Pancreas (tissue), 10 donors: ENCODE measurements around the gene RAD1. TPM values are rescaled to one million over a fixed set of nuclear protein-coding genes. Genes with fewer than 3 reads are reported as not detected.
A peak's percentile ranks its signal among the peaks of the same experiment; 100 is the strongest.

ENCODE experiments used
- ATAC-seq, 4 donors: fragments of 200-7000 bp; cut with Tn5 transposase; one replicate each; pipeline versions ENCODE4 v1.8.0 to v1.9.1; 2020; ENCODE audit warnings: mild to moderate bottlenecking in 4 of 4, moderate library complexity in 4 of 4
- DNase-seq, 6 donors: peaks; one replicate each; pipeline ENCODE4 v3.0.0-alpha.2; 2020
- FAIRE-seq: peaks from 2 replicates; lab custom pipeline; 2012; peaks lifted over from hg19 to GRCh38; lab: Jason Lieb, UNC
- H3K27ac ChIP-seq, 4 donors: fragments of 200-600 bp; sonication (generic); 1 replicate in 3 of 4; 2 replicates in 1 of 4; pipeline versions ENCODE4 v1.5.0 to v1.8.0; 2020
- H3K27me3 ChIP-seq, 4 donors: fragments of 200-600 bp; one replicate each; pipeline ENCODE4 v1.8.0; 2021
- H3K36me3 ChIP-seq, 3 donors: fragments of 200-600 bp; sonication (generic) in 1 of 3; one replicate each; pipeline versions ENCODE4 v1.5.0 to v1.8.0; 2020 to 2021
- H3K4me1 ChIP-seq, 3 donors: fragments of 200-600 bp; one replicate each; pipeline ENCODE4 v1.8.0; 2021
- H3K4me3 ChIP-seq, 4 donors: fragments of 200-600 bp; sonication (generic) in 2 of 4; one replicate each; pipeline versions ENCODE4 v1.5.0 to v1.8.0; 2020 to 2021
- H3K9me3 ChIP-seq, 4 donors: fragments of 200-600 bp; one replicate each; pipeline ENCODE4 v1.8.0; 2021
- WGBS, 2 donors: extraction: QIAGEN DNeasy Blood & Tissue Kit; methylation state at CpG; one replicate each; pipeline ENCODE4 v1.1.7; 2013; 5-methylcytosine and 5-hydroxymethylcytosine counted together
- intact Hi-C, 3 donors: fragments of 100-400 bp; cut with DNase I; formaldehyde crosslinking; loops; one replicate each; pipeline versions ENCODE4 v1.11.1 to v1.14.2; 2022
- polyA plus RNA-seq, 2 donors: library from polyadenylated mRNA; stranded (reverse); fragments of 200-250 nt; gene quantifications; one replicate each; pipeline ENCODE4 v1.2.3, GENCODE V29; 2013
- total RNA-seq, 6 donors: library from RNA; stranded (reverse); fragmentation: NEBNext Ultra II Directional in 4 of 6; extraction: Animal tissue kit (Norgen Biotek cat#: 25700) in 4 of 6; gene quantifications; one replicate each; pipeline versions ENCODE4 v1.2.1 to v1.2.4, GENCODE V29; 2021 to 2023
- TF ChIP-seq, protein P1 (sequence below), 4 donors: fragments of 200-600 bp; sonication (generic) in 3 of 4; IDR thresholded peaks; one replicate each; pipeline versions ENCODE4 v1.5.0 to v1.8.0; 2021; ENCODE audit warnings: antibody characterized with exemption in 4 of 4
- donor health status: healthy with polysubstance abuse.
- donor health status: DM: no; HTN: no; CAD: no; lungs with moderate emphysema.
- donor health status: DM: no; HTN: no; CAD: no.
- donor health status: control.
- donor health status: control.
- donor health status: Bipolar disorder and iron deficiency.
- donor health status: DM: yes; HTN: yes; CAD: no.
- donor health status: DM: no; HTN: no; CAD: no.
- donor health status: DM: no; HTN: no; CAD: no.
- donor health status: DM: yes; HTN: yes; CAD: no.

The RAD1 gene
- total and polyA plus RNA-seq, 8 donors, result 3.5 to 10.1 (median 5.8) TPM

DNA sequence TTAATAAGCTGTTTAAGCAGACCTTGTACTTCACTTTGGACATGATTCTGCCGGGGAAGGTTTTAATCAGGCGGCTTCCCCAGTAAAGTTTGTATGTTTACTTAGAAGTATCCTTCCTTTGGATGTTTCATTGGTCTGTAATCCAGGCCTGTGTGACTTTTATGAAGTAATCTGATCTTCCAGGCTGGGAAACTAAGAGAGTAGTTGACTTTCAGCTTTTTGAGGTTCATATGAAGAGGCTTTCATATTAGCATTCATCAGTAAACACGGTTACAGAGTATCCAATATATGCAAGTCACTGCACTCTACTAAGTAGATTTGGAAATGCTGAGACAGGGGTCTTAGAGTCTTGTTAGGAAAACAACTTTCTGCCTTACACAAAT is 15.1 kb upstream of the RAD1 start:
- H3K4me3 ChIP-seq, result peak overlapping the region; percentile 60 to 92 (median 71)
- FAIRE-seq (no peak), ATAC-seq (no peak), DNase-seq (no peak)
- TF ChIP-seq, protein P1, sequence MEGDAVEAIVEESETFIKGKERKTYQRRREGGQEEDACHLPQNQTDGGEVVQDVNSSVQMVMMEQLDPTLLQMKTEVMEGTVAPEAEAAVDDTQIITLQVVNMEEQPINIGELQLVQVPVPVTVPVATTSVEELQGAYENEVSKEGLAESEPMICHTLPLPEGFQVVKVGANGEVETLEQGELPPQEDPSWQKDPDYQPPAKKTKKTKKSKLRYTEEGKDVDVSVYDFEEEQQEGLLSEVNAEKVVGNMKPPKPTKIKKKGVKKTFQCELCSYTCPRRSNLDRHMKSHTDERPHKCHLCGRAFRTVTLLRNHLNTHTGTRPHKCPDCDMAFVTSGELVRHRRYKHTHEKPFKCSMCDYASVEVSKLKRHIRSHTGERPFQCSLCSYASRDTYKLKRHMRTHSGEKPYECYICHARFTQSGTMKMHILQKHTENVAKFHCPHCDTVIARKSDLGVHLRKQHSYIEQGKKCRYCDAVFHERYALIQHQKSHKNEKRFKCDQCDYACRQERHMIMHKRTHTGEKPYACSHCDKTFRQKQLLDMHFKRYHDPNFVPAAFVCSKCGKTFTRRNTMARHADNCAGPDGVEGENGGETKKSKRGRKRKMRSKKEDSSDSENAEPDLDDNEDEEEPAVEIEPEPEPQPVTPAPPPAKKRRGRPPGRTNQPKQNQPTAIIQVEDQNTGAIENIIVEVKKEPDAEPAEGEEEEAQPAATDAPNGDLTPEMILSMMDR (IDR thresholded peaks at IDR 0.05), result no peak
- H3K36me3 ChIP-seq, result peaks cover 0 to 13% (median 8%) of the 10 kb centered on the region in 3 donors
- 0 to 3% methylated on average over 3 of the region's 3 CpGs for WGBS, 2 donors
- H3K9me3 ChIP-seq, result no peaks in the 10 kb centered on the region
- H3K4me1 ChIP-seq, result peaks cover 11 to 18% (median 14%) of the 10 kb centered on the region in 3 donors
- H3K27ac ChIP-seq, result peak overlapping the region; percentile 79 to 94 (median 90)
- no peaks in the 10 kb centered on the region for H3K27me3 ChIP-seq
- intact Hi-C loops, result no loop called here

DNA sequence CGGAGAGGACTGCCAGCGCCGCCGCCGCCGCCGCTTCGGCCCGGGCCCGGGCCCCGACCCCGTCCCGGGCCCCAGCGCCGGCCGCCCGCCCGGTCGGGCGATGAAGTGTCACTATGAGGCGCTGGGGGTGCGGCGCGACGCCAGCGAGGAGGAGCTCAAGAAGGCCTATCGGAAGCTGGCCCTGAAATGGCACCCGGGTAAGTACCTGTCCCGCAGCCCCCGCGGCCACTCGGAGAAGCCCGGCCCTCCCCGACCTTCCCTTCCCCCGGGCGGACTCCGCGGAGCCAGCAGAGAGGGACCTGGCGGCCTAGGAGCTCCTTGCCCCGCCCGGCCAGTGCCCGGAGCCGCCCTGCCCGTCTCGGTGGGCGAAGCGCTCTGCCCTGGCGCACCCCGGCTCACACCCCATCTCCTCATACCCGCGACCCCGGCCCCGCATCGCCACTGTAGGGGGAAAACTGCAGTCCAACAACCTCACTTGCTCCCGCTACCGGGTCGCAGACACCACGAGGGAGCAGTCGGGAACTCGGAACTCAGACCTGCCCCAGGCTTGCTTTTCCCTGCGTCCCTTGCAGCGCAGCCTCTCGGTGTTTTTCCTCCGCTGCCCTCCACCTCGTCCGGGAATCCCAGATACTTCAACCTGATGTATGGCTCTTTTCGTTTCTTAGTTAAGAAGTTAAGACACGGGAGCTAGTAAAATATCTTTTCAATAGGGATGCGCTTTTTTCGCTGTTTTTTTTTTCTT is 14.6 kb upstream of the RAD1 start:
- Histone ChIP-seq H3K9me3 (no peaks in the 10 kb centered on the region), H3K27ac (peak overlapping the region; percentile 79 to 94 (median 90)), H3K4me3 (peak overlapping the region; percentile 60 to 92 (median 71)), H3K36me3 (peaks cover 0 to 18% (median 13%) of the 10 kb centered on the region in 3 donors), H3K4me1 (peaks cover 11 to 18% (median 14%) of the 10 kb centered on the region in 3 donors), H3K27me3 (no peaks in the 10 kb centered on the region)
- DNase-seq, result peak; percentile 89 to 95 (median 90)
- no peak for FAIRE-seq
- intact Hi-C loops, result no loop called here
- TF ChIP-seq, protein P1 (IDR thresholded peaks at IDR 0.05), result no peak
- peak; percentile 66 to 80 (median 74) for ATAC-seq
- 0% methylated on average over 57 to 70 of the region's 70 CpGs for WGBS, 2 donors

DNA sequence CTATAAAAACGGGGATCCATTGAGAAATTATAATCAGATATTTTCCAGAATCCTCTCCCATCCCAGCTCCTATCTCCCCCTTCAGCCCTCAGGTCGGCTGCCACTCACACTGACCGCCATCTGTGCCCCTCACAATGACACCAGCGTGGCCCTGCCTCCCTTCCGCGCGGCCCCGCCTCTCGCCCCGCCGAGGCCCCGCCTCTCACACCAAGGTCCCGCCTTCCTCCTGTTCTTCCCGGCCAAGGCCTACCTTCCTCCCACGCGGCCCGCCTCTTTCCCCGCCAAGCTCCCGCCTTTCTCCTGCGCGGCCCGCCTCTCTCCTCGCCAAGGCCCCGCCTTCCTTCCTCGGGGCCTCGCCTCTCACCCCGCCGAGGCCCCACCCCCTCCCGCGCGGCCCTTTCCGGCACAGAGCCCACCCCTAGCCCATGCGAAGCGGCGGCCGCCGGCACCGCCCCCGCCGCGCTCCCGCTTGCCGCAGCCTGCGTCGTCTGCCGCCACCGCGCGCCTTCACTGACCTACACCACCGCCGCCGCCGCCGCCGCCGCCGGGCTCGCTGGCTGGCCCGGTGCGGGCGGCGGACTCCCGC is 13.9 kb upstream of the RAD1 start, which contains the start of gene DNAJC21:
Gene DNAJC21, plus strand, starts transcription at position 426 of the 586 bp plus-strand sequence. CDS start 261 bp downstream, outside the sequence.
- intact Hi-C loops, result no loop called here
- H3K9me3 ChIP-seq, result no peaks in the 10 kb centered on the region
- TF ChIP-seq, protein P1 (IDR thresholded peaks at IDR 0.05), result no peak
- ATAC-seq (peak; percentile 94 to 97 (median 95)), DNase-seq (peak; percentile 96 to 99 (median 98)), FAIRE-seq (no peak)
- H3K4me1 ChIP-seq, result peaks cover 16 to 23% (median 18%) of the 10 kb centered on the region in 3 donors
- peak within 1 kb of the TSS; percentile 60 to 92 (median 71) for H3K4me3 ChIP-seq
- H3K27ac ChIP-seq, result peak within 1 kb of the TSS; percentile 79 to 94 (median 90)
- peaks cover 0 to 22% (median 13%) of the 10 kb centered on the region in 3 donors for H3K36me3 ChIP-seq
- no peaks in the 10 kb centered on the region for H3K27me3 ChIP-seq
- 0 to 1% methylated on average over 52 to 63 of the region's 63 CpGs for WGBS, 2 donors

DNA sequence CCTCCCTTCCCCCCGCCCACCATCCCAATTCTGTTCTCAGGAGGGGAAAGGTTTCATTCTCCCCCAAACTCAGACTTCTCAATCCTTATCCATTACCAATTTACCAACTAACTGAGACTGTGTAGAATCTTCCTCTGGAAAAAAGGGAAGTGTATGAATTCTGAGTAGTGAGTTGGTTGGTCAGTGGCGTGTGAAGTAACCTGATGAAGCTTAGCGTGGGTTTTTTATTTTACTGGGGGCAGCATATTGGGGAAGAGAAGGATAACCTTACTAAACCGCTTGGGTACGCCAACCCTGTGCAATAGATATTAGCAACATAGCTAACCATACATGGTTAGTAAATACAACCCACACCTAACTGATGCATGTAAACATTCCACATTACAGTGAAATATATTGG is 13.0 kb upstream of the RAD1 start:
- Histone ChIP-seq H3K4me1 (peaks cover 20 to 30% (median 24%) of the 10 kb centered on the region in 3 donors), H3K9me3 (no peaks in the 10 kb centered on the region), H3K36me3 (peaks cover 0 to 27% (median 14%) of the 10 kb centered on the region in 3 donors), H3K27me3 (no peaks in the 10 kb centered on the region), H3K27ac (no peak overlapping the region), H3K4me3 (no peak overlapping the region)
- FAIRE-seq, result no peak
- TF ChIP-seq, protein P1 (IDR thresholded peaks at IDR 0.05), result no peak
- no peak for ATAC-seq
- intact Hi-C loops, result no loop called here
- DNase-seq, result no peak
- WGBS, 2 donors, result 83 to 85% methylated on average over 5 of the region's 5 CpGs
